DMS114 treated with DMSO at 0.1 percent for 48 hours (cell line): ENCODE results near the gene NSD2.
"Not testable (repeated sequence)": the region's sequence is repeated elsewhere in the genome, so short reads cannot be mapped to it uniquely, and the experiment has no call there.

Source experiments
- DNase-seq: peaks from one replicate; lab custom pipeline; 2025; ENCODE audit not compliant: unreplicated experiment; lab: John Stamatoyannopoulos, UW

The NSD2 gene

GRCh38 chr4:1898007-1898406, 26.8 kb downstream of the NSD2 start:
- DNase-seq: no peak

GRCh38 chr4:1898681-1899080, 27.5 kb downstream of the NSD2 start:
- DNase-seq: peak; percentile 19

DNA sequence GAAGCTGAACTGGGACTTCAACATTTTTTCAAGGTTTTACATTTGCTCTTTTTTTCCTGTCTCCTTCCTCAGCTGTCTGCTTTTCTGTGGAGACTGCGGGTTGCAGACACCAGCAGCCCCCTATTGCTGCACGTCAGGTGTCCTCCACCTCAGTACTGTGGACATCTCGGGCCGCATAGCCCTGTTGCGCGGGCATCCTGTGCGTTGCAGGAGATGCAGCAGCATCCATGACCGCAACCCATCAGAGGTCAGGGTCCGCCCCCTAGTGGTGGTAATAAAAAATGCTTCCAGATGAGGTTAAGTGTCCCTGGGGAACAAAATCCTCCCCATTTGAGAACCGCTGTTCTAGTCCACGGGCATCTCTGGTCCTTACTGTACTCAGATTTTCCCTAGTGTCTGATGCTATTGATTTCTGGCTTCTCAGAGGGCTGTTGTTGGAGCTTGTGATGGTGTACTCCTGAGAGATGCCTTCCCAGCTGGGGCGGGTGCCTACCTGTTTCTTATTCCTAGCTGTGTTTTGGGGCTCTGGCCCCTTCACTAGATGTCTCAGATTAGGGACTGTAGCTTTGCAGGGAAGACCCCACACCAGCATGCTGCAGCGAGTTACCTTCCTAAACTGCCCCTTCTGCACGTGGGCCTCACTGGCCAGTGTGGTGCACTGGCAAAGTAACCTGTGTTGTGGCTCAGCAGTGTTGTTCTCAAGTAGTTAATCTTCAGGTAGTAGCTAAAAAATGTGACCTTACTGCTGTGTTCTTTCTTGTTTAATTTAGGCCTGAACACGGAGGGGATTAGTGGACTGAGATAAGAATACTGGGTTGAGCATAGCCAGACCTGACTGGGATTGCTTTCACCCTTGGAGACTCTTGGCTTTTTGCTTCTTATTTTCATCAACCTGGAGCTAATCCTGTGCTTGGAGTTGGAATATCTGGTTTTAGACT, 28.2 kb downstream of the NSD2 start:
- peak; percentile 57 for DNase-seq

- no peak for DNase-seq
These were observed 28.9 kb downstream of the NSD2 start for GRCh38 chr4:1900087-1900433.

GRCh38 chr4:1900624-1901023, 29.4 kb downstream of the NSD2 start:
- DNase-seq: no peak

- no peak for DNase-seq
These were observed 29.9 kb downstream of the NSD2 start for GRCh38 chr4:1901127-1901526.

- no peak for DNase-seq
These were observed 31.1 kb downstream of the NSD2 start for GRCh38 chr4:1902243-1902642.

DNA sequence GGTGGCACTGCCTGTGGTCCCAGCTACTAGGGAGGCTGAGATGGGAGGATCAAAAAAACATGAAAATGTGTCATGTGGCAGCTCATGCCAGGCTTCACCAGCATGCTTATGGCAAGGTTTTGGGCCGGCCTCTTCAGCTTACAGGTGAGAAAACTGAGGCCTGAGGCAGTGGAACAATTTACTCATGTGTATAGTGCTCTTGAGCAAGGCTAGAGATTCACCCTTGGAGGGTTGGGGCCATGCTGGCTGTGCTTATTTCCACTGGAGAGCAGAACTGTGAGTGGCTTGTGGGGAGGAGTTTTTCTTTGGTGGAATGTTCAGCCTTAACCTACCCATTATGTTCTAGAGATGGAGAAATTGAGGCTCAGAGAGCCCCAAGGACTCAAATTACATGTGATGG, 31.8 kb downstream of the NSD2 start:
- DNase-seq: no peak

GRCh38 chr4:1904042-1904441, 32.8 kb downstream of the NSD2 start:
- DNase-seq: no peak

DNA sequence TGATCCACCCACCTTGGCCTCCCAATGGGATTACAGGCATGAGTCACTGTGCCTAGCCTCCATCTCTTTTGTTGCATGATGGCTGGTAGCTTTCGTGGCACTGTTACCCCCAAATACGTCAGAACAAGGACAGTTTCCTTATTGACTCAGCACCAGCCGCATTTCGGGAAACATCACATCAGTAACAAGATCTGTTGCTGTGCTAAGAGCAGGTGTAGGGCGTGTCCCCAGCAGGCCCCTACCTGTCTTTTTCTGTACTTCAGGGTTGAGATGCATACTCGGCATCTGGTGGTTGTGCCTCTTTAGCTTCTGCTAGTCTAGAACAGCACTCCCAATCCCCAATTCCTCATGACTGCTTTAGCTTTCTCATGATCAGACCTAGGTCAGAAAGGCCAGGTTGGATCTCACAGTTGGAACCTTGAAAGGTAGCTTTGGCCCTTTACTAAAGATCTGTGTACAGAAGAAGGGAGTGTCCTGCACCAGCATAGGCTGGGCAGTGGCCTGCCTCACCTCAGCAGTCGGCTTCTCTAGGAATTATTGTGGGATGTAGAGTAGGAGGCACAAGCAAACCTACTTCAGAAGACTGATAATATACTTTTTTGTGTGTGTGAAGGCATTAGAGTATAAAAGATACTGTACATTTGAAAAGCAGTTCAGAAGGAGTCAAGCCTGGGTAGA, 36.8 kb downstream of the NSD2 start:
- no peak for DNase-seq

DNA sequence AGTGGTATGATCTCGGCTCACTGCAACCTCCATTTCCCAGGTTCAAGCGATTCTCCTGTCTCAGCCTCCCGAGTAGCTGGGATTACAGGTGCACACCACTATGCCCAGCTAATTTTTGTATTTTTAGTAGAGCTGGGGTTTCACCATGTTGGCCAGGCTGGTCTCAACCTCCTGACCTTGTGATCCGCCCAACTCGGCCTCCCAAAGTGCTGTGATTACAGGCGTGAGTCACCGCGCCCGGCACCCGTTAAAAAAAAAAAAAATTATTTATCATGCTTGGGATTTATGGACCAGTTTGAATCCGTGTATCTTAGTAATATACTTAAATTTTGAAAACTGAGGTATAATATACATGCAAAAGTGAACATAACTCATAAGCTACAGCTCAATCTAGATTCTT, 38.5 kb downstream of the NSD2 start:
- DNase-seq: not testable (repeated sequence)

DNA sequence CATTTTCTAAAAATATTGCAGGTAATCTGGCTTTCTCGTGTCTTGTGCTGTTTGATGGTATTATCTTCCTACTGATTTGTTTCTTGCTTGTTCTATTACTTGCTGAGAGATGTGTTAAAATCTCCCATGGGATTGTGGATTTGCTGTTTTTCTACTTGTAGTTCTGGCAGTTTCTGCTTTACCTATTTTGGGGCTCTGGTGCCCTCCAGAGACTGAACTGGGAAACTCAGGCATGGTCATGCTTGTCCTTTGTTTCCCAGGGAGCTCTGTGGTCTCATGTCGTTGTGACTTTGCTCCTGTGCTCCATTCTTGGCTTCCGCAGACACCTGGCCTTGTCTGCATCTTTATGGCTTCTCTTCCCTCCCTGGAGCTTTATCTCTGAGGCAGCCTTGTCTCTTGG, 39.5 kb downstream of the NSD2 start:
- DNase-seq: no peak

DNA sequence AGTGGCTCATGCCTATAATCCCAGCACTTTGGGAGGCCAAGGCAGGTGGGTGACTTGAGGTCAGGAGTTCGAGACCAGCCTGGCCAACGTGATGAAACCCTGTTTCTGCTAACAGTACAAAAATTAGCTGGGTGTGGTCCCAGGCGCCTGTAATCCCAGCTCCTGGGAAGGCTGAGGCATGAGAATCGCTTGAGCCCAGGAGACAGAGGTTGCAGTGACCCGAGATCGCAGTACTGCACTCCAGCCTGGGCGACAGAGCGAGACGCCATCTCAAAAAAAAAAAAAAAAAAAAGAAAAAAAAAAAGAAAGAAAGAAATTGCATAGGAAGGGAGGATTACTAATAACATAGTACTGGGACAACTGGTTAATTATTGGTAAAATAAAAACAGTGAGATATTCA, 40.1 kb downstream of the NSD2 start:
- DNase-seq: not testable (repeated sequence)

- DNase-seq: no peak
These were observed 51.6 kb downstream of the NSD2 start for GRCh38 chr4:1922821-1923220.

GRCh38 chr4:1927675-1928074, 56.5 kb downstream of the NSD2 start:
- DNase-seq: no peak

DNA sequence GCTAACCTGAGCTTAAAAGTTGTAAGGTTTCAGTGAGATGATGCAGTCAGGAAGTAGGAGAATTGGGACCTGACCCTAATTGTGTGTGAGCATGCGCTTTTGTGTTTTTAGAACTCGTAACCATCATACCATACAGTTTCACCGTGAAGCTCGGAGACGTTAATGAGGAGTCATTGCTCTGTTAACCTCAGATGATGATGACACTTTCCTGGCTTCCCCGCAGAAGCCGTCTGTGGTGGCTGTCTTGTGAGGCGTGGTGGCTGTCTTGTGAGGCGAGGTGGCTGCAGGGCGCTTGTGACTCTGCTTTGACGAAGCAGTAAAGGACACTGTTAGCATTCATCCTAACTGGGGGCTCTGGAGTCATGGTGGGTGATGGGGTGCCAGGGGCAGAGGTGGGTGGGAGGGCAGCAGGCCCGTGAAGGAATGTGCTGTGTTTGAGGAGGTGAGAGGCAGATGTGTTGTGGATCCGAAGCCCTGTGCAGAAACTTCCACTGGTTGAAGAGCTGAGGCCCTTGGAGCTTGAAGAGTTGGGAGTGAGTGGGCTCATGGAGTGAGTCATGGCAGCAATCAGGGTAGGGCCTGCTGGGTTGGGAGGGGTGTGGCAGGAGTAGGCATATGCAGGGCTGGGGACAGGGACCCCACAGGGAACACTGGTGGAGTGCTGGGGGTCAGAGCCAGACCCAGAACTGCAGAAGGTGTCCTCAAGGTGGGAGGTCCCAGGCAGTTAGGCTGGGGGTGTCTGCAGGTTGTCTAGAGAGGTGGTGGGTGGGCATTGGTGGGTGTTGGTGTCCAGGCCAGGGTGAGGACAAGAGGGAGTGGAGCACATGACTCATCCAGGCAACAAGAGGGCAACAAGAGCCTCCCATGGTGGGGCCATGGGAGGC, 57.4 kb downstream of the NSD2 start:
- DNase-seq: no peak

GRCh38 chr4:1932736-1933135, 61.5 kb downstream of the NSD2 start:
- no peak for DNase-seq

DNA sequence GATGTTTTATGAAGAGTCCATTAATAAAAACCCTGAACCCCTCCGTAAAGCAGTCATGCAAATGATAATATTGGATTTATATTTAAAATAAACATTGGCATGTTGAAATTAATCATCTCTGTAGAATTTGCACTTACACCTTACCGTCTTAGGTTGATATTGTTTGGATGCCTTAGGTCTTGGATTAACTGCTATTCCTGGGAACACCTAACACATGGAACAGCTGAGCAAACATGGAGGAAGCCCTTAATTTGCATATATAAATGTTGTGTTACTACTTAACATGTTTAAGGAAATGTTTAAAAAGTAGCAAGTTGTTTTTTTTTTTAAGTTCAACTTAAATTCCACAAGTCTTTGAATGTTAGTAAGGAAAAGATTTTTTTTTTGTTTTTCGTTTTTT, 62.5 kb downstream of the NSD2 start:
- DNase-seq: no peak

DNA sequence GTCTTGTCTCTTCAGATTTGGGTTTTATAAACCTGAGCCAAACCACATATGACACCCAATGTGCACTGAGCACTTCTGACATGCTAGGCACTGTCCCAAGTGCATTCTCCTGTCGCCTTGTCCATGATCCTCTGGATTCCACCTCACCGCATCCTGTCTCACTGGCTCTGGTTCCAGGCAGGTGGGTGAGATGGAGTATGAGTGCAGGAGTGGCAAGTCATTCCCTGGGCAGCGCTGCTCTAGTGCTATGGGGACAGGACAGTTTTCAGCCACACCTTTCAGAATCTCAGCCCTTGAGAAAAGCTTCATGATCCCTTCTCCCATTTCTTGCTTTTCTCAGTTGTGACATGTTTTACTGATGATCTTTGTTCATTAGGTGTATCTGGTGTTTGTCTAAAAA, 66.4 kb downstream of the NSD2 start:
- no peak for DNase-seq

GRCh38 chr4:1938027-1938426, 66.8 kb downstream of the NSD2 start:
- no peak for DNase-seq

DNA sequence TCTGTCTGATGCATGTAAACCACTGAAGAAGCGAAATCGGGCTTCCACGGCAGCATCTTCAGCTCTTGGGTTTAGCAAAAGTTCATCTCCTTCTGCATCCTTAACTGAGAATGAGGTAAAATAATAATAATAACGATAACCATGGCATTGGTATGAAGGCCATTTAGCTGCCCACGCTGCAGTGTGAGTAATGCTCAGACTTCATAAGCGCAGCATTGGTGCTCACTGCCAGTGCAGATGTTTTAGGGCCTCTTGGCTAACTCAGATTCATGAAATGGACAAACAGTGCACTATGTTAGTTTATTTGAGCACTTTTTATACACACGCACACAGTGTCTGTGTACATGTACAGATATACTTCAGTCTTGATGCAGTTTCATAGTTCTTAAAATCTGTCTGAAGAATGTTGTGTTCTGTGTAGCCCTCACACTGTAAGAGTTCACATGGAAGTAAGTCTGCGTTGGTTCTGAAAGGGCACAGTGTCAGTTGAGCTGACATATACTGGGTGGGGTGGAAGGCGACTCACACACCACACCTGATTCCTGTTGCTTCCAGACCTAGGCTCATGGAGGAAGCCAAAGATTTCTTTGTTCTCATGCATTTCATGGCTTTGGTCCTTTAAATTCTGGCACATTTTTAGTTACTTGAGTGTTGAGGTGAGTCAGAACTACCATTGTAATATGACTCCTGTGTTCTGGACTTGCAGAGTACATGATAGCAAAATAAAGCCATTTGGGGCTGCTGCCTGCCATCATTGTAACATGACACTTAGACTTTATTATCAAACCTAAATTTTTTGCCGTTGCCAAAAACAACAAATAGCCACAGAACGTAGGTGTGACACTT, 68.7 kb downstream of the NSD2 start:
- no peak for DNase-seq
